Subcutaneous adipose tissue (tissue), 4 donors: ENCODE measurements around the gene SGPP1. TPM values are rescaled to one million over a fixed set of nuclear protein-coding genes. Genes with fewer than 3 reads are reported as not detected.

Experiments
- CTCF ChIP-seq: fragments of 450-650 bp; IDR thresholded peaks from one replicate; pipeline ENCODE4 v1.5.1; 2016; ENCODE audit warnings: low read depth, mild to moderate bottlenecking, control low read depth, antibody characterized with exemption, moderate library complexity
- total RNA-seq, 4 donors: library from RNA; depleted of rRNA; stranded (reverse); fragments of >200 nt; gene quantifications; one replicate each; pipeline ENCODE4 v1.1.0, GENCODE V29; 2016

Gene SGPP1
- total RNA-seq, 4 donors from 2014 or later: 18.1 to 35.2 (median 32.0) TPM

- TF ChIP-seq CTCF: no peak
These were observed 55.3 kb downstream of the SGPP1 start for GRCh38 chr14:63672417-63673180.

GRCh38 chr14:63671987-63672386 is 55.9 kb downstream of the SGPP1 start:
- no peak for TF ChIP-seq CTCF

GRCh38 chr14:63670692-63671091 is 57.2 kb downstream of the SGPP1 start:
- no peak for TF ChIP-seq CTCF

GRCh38 chr14:63666335-63666734 is 61.5 kb downstream of the SGPP1 start:
- TF ChIP-seq CTCF: no peak

GRCh38 chr14:63663428-63664341 is 64.2 kb downstream of the SGPP1 start:
- no peak for TF ChIP-seq CTCF

GRCh38 chr14:63662776-63663175 is 65.1 kb downstream of the SGPP1 start:
- no peak for TF ChIP-seq CTCF

- TF ChIP-seq CTCF: no peak
These were observed 68.1 kb downstream of the SGPP1 start for GRCh38 chr14:63659726-63660125.
